DMS 273 treated with DMSO at 0.1 percent for 48 hours (cell line): Measurements from ENCODE around the gene PRR36.
"Not testable (repeated sequence)": the region's sequence is repeated elsewhere in the genome, so short reads cannot be mapped to it uniquely, and the experiment has no call there.

ENCODE experiments used
- DNase-seq: peaks from one replicate; lab custom pipeline; 2025; lab: John Stamatoyannopoulos, UW

Gene PRR36

DNA sequence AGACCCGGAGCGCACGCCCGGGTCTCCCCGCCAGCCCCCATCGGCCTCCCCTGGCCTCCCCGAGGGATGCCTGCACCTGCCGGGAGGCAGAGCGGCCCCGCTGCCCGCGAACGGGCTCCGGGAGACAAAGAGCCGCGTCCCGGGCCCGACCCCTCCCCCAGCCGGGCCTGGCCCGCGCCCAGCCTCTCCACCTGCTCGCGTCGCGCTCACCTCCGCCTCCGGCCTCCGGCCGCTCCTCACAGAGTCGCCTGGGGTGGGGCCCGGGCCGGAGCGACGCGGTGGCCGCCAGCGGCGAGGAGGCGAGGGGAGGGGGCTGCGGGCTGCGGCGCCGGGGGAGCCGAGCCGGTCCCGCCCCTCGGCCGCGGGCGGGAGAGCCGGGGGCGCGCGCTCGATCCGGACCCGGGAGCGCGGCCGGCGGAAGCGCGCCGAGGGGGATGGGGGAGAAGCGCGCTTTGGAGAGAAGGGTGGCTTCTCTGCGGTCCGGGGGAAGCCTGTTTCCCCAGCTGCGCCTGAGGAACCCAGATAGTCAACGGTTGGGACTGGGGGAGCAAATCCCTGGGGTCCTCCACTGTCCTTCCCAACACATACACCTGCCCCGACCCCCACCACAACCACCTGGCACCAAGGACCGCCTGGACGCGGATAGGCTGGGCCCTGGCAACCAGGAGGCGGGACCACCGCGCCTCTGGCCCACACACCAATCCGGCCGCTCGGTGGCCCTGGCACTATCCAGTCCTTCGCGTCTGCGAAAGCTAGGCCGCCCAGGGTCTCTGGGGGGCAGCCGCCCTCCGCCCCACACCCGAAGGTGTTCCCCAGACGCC is at the start of gene PRR36:
Gene PRR36 (minus strand): TSS at position 315 of the 821 bp plus-strand sequence. CDS start 701 bp downstream, outside the sequence.
- peak; percentile 22 for DNase-seq

DNA sequence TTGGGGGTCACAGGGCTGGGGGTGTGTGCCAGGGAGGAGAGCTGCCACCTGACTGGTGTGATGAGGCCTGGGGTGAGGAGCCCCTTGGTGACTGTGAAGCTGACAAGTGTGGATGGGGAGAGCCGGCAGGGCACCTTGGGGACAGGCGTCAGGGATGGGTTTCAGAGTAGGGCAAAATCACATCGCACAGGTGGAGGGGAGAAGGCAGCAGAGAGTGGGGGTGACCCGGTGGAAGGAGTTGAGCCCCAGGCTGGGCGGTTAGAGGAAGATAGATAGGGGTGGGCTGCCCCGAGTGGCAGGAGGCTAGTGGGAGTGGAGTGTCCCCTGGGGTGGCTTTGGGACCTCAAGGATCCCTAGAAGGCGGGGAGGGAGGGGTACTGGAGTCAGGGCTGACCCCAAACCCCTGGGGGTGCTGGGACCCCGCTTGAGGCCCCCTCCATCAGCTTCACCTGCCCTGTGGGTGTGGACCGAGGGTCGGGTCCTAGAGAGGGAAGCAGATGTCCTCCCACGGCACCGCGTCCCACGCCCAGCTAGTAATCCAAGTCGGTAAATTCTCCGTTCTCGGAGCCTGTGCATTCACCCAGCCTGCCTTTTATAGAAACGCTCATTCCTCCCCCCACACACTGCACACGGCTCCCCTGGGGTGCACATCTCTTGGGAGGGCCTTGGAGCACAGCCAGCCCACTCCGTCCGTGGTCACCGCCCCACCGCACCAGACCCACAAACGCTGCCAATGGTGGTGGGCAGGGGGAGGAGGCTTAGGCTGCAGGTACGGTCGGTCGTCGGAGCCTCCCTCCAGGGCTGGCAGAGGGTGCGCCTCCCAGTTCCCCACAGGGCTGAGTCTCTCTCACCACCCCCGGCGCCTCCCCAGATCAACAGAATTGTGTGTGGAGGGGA is 49.4 kb upstream of the PRR36 start:
- DNase-seq, result no peak

DNA sequence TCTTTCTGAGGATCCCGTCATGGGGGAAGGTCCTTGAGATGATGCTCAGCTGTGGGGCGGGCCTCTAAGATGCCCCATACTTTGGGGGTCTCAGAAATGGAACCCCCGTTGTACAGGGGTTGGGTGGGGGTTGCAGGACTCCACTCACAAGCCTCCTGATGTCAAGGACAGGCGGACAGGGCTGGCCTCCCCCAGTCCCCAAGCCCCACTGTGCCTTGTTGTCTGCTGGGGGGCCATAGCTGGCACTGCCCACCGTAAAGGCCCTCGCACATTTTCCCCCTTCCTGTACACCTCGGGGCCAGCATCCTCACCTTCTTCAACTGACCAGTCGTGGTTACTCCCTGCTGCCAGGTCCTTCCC is 48.6 kb upstream of the PRR36 start:
- no peak for DNase-seq

DNA sequence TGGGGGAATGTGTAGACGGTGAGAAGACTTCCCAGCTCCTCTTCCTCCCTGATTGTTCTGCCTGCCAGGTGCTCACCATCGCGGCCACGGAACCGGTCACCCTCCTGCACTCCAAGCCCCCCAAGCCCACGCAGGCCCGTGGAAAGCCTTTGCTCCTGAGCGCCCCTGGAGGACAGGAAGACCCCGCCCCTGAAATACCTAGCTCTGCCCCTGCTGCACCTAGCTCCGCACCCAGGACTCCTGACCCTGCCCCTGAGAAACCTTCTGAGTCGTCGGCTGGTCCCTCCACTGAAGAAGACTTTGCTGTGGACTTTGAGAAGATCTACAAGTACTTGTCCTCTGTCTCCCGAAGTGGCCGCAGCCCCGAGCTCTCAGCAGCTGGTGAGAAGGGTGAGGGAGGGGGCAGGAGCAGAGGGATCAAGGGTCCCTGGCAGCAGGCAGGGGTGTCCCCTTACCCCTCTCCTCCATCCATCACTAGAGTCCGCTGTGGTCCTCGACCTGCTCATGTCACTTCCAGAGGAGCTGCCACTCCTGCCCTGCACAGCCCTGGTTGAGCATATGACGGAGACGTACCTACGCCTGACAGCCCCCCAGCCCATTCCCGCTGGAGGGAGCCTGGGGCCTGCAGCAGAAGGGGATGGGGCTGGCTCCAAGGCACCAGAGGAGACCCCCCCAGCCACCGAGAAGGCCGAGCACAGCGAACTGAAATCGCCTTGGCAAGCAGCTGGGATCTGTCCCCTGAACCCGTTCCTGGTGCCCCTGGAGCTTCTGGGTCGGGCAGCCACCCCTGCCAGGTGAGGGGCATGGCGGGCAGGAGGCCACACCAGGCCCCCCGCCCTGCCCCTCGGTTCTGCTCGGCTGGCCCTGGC is 48.0 kb upstream of the PRR36 start:
- DNase-seq, result no peak

DNA sequence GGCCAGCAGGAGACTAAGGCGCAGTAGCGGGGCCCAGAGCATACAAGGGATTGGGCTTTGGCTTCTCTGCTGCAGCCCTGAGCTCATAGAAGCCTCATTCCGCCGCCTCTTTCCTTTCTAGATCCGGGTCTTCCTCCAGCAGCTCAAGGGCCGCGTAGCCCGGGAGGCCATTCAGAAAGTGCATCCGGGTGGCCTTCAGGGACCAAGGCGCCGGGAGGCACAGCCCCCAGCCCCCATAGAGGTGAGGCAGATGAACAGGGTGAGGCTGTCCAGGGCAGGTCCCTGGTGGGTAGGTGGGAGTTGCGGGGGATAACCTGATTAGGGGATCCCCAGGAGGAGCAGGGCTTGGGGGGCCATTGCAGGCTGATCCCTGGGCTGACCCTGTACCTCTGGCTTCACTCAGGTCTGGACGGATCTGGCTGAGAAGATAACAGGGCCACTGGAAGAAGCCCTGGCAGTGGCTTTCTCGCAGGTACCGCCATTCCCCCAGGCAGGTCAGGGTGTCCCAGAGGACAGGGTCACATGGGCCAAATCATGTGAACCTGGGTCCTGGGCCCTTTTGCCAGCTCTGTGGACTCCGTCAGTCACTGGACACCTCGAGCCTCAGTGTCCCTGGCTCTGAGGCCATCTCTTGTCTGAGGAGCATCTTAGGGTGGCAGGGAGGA is 47.2 kb upstream of the PRR36 start:
- no peak for DNase-seq

DNA sequence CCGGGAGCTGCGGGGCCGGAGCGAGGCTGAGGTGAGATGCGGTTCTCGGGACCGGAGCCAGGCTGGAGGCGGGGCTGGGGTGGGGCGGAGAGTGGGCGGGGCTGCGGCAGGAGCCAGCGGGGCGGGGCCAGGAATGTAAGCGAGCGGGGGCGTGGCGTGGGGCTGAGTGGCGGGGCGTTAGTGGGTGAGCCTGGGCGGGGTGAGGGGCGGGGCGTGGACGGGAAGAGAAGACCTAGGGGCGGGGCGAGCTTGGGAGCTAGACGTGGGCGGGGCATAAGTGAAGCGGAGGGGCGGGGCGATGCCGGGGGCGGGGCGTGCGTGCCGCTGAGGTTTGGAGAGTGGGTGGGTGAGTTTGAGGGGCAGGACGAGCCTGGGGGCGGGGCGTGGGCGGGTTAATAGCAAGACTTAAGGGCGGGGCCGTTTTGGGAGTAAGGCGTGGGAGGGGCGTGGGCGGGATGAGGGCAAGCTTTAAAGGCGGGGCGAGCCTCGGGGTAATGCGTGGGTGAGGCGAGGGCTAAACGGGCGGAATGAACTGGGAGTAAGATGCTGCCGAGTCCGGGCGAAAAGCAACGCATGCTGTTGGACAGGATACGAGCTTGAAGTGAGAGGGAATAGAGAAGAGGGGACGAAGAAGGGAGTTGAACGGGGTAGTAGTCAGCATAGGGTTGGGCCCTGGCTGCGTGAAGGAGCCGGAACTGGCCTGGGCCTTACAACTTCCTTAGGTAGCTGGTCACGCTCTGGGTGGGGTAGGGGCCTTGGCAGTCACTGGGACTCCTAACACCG is 46.5 kb upstream of the PRR36 start:
- peak; percentile 82 for DNase-seq

DNA sequence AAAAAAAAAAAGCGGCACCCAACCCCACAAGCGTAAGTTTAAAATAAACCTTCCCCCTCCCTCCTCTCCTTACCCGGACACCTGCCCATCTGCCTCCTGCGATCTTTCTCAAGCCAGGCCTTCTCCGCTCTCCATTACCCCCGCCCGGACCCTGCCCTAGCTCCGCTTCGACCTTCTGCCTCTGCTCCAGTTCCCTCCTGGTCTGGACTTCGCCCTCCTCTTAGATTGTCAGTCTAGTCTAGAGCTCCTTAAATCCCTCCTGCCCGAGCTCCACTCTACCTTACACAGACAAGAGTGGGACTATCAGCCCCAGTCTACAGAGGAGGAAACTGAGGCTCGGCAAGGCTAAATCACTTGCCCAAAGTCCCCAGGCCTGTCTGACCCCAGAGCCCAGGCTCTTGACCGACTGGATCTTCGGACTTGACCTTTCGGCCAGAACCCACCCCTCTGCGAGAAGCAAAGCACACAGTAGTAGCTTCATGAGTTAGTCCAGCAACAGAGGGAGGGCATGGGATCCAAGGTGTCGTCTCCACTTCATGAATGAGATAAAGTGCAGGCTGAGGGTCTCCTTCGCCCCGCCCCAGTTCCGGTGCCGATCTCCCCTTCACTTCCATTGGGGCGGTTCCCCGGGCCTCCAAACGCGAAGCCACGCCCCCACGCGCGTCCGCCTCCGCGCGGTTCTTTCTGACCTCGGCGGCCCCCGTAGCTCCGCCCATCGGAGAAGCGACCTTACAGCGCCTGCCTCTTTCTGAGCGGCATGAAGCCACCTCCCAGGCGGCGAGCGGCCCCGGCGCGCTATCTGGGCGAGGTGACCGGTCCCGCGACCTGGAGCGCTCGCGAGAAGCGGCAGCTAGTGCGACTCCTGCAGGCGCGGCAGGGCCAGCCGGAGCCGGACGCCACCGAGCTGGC is 45.7 kb upstream of the PRR36 start, which contains the start of gene SNAPC2:
Gene SNAPC2 (plus strand): TSS at position 729 of the 909 bp plus-strand sequence. CDS start 29 bp downstream, at position 758.
- DNase-seq, result peak; percentile 82

DNA sequence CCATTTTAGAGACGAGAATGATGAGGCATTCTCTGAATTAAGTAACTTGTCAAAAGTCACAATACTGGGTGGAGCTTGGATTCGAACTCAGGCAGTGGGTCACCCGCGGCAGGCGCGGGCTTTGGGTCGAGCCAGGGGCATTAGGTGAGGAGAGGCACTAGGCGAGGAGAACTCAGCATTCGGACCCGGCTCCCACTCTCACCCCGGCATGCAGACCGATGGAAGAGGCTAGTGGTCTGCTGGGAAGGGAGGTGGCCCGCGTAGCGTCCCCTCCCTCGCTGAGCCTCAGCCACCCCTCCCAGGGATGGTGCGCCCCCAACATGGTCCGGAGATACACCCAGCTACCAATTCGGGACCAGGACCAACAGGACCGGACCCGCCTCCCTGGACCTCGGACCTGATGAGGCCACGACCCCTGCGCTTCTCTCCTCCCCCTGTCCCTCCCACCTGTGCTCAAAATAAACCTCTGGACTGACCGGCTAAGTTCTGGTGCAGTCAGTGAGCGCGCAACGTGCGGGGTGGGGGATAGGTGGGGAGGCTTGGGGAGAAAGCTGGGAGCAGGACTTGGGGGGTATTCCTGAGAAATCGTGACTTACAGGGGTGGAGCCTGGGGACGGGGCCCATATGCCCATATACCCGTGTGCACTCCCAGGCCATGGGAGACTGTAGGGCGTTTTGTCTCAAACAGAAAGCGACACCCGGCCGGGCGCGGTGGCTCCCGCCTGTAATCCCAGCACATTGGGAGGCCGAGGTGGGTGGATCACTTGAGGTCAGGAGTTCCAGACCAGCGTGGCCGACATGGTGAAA is 44.6 kb upstream of the PRR36 start:
- no peak for DNase-seq

DNA sequence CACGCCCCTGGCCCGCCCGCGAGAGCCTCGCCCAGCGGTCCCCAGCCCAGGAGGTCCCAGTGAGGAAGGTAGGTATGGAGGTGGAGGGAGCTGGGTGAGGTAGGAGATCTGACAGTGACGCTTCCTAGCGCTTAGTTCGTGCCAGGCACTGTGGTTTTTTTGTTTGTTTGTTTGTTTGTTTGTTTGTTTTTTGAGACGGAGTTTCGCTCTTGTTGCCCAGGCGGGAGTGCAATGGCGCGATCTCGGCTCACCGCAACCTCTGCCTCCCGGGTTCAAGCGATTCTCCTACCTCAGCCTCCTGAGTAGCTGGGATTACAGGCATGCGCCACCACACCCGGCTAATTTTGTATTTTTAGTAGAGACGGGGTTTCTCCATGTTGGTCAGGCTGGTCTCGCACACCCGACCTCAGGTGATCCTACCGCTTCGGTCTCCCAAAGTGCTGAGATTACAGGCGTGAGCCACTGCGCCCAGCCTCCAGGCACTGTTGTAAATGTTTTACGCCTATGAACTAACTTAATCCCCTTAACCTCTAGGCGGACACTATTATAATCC is 43.9 kb upstream of the PRR36 start:
- DNase-seq, result not testable (repeated sequence)

DNA sequence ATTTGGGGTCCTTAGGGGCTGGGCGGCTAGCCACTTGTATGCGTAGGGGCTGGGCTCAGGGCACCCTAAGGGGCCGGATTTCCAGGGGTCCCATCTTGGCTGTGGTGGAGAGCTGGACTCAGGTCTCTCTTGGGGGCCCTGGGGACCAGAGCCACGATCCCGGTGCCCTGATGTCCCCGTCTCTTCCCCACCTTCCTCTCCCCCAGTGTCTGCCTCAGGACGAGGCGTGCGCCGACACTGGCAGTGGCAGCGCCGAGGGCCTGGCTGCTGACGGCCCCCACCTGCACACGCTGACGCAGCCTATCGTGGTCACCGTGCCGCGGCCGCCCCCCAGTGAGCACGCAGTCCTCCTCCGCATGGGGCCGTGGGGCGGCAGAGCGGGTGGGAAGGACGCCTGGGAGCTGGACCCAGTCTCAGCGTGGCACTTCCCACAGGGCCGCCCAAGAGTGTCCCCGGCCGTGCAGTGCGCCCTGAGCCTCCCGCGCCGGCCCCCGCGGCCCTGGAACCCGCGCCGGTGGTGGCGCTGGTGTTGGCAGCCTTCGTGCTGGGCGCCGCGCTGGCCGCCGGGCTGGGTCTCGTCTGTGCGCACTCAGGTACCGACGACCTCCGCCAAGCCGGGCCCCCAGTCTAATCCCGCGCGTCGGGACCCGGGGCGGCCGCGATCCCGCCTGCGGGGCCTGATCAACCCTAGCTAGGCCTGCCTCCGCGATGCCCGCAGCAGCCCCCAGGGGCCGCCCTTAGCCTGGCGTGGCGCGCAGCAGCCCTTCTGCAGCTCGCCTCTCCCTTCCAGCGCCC is 43.3 kb upstream of the PRR36 start:
- no peak for DNase-seq

DNA sequence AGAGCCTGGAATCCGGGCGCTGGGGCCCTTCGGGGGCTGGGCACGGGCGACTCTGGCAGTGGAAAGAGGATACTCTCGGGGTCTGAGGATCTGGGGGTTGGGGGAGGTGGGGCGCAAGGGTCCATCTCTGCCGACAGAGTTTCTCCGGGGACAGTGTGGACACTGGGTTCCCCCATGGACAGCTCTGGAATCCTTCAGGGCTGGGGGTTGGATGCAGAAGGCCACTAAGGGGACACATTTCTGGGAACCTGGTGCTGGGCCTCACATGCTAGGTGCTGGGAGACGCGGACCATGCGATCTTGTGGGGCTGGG is 42.7 kb upstream of the PRR36 start:
- no peak for DNase-seq

DNA sequence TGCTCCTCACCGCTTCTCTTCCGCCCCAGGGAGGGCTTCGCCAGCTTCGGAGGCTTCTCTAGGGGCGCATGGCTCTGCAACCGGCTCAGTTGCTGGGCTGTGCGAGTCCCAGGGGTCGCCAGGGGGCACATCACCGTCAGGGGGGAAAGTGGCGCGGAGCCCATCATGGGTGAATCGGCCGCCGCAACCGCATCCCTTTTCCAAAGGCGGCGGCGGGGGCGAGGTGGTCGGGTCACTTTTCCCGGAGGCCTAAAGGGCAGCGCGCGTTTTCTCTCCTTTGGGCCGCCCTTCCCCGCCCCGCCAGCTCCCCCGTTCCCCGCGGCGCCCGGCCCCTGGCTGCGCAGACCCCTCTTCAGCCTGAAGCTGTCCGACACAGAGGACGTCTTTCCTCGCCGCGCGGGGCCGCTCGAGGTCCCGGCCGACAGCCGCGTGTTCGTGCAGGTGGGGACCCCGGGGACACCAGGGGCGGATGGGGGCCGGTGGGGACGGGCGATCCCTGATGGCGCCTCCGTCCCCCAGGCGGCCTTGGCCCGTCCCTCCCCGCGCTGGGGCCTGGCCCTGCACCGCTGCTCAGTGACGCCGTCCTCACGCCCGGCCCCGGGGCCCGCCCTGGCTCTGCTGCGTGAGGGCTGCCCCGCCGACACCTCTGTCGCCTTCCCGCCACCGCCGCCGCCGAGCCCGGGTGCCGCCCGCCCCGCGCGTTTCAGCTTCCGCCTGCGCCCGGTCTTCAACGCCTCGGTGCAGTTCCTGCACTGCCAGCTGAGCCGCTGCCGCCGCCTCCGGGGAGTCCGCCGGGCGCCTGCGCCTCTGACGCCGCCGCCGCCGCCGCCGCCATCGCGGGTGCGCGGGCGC is 42.1 kb upstream of the PRR36 start:
- no peak for DNase-seq

DNA sequence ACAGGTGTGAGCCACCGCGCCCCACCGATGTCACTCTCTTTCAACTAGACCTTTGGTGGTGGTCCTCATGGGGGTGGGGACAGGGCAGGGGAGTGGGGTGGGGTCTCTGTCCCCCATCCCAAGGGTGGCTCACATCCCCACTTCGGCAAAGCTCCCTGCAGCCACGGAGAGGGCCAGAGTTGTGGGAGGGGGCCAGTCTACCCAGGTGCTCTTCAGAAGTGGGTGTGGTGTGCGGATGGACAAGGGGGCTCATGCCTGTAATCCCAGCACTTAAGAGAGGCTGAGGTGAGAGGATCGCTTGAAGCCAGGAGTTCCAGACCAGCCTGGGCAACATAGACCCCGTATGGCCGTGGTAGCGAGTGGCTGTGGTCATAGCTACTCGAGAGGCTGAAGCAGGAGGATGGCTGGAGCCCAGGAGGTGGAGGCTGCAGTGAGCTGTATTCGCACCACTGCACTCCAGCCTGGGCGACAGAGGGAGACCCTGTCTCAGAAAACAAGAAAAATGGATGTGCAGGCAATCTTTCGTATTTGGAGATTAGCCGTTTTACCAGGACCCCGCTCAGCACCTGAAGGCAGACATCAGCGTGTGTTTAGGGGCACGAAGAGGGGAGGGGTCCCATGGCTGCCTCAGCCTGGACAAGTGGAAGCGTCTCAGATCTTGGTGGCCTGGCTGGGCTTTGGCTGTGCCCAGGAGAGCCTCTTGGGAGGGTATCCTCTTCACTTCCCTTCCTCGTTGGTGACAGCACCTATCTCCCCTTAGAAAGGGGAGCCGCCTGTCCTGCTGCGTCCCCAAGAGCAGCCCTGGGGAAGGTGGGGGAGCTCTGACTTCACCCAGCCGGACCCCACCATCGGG is 41.3 kb upstream of the PRR36 start:
- DNase-seq, result no peak

DNA sequence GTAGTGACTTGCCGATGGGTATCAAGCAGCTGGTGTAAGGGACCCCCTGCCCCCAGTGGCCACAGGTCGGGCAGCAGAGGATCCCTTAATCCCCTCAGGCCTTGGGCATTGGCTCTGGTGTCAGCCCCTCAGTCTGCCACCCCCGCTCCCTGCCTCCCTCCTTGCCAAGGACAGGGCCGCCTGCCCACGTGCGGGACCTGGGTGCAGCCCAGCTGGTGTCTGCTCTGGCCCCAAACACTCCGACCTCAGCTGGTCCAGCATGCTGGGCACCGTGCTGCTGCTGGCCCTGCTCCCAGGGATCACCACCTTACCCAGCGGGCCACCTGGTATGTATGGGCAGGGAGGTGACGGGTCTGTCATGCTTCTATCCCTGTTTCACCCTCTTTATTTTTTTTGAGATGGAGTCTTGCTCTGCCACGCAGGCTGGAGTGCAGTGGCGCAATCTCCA is 40.4 kb upstream of the PRR36 start, which contains the start of gene TGFBR3L:
Gene TGFBR3L (plus strand): TSS at position 233 of the 448 bp plus-strand sequence.
- DNase-seq, result no peak

DNA sequence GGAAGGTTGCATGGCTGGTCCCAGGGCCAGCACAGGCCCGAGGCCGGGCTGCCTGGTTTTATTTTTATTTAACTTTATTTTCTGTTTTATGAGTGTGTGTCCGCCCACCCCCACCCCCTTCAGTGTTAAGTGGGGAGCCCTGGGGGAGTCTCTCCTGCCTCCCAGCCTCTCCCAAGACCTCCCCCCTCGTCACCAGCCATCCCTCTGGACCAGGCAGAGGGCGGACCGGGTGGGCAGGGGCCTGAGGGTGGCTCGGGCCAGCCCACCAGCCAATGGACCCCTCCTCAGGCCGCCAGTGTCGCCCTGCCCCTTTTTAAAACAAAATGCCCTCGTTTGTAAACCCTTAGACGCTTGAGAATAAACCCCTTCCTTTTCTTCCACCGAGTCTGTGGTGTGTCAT is 39.9 kb upstream of the PRR36 start:
- no peak for DNase-seq

DNA sequence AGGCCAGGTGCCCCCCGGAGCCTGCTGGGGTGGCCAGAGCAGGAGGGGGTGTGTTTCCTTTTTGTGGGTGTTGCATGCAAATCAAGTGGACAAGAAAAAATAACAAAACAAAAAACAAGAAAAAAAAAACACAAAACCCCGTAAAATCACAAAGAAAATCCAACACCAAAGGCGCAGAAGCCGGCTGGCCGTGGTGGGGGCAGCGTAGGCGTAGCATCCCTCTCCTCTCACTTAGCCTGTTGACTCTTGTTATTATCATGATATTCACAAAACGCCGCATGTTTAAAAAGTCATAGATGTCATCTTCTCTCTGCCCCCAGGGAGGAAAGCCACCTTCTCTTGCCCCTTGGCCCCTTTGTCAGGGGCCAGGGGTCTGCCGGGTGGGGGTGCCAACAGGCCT is 39.5 kb upstream of the PRR36 start:
- no peak for DNase-seq
